Stimulated activated CD8-positive, alpha-beta memory T cell treated with anti-CD3 and anti-CD28 coated beads, Interleukin-15, amount 100 ng/mL, for 1 hour (primary cell): ENCODE data around the gene PCDHA4.
"Not testable (repeated sequence)": the region's sequence is repeated elsewhere in the genome, so short reads cannot be mapped to it uniquely, and the experiment has no call there.

ENCODE experiments used
- DNase-seq: peaks from one replicate; pipeline ENCODE4 v3.0.0-alpha.2; 2020; ENCODE audit warnings: low read depth

The PCDHA4 gene

DNA sequence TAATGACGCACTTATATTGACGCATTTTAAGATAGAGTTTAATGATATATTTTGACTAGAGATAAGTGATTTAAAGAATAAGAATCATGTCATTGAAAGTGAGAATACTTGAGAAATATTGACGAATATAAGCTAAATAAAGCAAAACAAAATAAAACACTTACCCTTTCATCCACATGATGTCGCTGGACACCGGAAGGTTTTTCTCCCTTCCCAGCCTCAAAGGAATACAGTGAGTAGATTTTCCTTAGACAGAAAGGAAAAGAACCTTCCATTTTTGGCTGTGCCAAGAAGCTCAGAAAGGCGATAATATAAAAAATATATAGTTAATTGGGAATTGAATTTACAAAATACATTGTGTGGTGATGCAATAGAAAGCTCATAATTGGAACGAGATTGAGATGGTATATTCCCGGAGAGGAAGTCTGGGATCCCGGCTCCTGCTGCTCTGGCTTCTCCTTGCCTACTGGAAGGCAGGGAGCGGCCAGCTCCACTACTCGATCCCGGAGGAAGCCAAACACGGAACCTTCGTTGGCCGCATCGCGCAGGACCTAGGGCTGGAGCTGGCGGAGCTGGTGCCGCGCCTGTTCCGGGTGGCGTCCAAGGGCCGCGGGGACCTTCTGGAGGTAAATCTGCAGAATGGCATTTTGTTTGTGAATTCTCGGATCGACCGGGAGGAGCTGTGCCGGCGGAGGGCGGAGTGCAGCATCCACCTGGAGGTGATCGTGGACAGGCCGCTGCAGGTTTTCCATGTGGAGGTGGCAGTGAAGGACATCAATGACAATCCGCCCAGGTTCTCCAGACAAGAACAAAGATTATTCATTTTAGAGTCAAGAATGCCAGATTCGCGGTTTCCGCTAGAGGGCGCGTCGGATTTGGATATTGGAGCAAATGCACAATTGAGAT, 14.8 kb downstream of the PCDHA4 start, which contains the start of gene PCDHA5:
PCDHA5 (plus strand) TSS at position 239 of the 906 bp plus-strand sequence.
- no peak for DNase-seq

DNA sequence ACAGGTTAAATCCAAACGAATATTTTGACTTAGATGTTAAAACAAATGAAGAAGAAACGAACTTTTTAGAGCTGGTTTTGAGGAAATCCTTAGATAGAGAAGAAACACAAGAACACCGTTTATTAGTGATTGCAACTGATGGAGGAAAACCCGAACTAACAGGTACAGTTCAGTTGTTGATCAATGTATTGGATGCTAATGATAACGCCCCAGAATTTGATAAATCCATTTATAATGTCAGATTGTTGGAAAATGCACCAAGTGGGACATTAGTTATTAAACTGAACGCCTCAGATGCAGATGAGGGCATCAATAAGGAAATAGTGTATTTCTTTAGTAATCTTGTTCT, 15.4 kb downstream of the PCDHA4 start:
- DNase-seq: no peak

DNA sequence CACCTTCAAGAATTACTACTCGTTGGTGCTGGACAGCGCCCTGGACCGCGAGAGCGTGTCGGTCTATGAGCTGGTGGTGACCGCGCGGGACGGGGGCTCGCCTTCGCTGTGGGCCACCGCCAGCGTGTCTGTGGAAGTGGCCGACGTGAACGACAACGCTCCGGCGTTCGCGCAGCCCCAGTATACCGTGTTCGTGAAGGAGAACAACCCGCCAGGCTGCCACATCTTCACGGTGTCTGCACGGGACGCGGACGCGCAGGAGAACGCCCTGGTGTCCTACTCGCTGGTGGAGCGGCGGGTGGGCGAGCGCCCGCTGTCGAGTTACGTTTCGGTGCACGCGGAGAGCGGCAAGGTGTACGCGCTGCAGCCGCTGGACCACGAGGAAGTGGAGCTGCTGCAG, 16.1 kb downstream of the PCDHA4 start:
- not testable (repeated sequence) for DNase-seq

DNA sequence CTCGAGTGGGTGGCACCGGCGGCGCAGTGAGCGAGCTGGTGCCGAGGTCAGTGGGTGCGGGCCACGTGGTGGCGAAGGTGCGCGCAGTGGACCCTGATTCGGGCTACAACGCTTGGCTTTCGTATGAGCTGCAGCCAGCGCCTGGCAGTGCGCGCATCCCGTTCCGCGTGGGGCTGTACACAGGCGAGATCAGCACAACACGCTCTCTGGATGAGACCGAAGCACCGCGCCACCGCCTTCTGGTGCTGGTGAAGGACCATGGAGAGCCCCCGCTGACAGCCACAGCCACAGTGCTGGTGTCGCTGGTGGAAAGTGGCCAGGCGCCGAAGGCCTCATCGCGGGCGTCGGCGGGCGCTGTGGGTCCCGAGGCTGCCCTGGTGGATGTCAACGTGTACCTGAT, 16.6 kb downstream of the PCDHA4 start:
- no peak for DNase-seq

DNA sequence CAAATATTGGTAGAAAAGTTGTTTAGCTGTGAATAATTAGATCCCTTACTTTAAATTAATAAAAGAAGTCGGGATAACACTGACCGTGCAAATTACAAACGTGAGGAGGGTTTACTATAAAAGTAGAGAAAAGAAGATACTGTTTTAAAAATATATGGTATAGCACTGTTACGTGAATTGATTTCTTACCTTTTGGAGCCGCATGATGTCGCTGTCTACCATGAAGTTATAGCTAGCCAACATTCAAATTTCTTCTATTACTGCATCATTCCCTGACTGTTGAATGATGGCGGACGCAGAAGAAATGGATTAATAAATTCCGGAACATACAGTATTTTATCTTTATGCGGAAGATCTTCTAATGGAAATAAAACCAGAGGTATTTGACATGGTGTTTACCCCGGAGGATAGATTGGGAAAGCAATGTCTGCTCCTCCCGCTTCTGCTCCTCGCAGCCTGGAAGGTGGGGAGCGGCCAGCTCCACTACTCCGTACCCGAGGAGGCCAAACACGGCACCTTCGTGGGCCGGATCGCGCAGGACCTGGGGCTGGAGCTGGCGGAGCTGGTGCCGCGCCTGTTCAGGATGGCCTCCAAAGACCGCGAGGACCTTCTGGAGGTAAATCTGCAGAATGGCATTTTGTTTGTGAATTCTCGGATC, 21.0 kb downstream of the PCDHA4 start, which contains the start of gene PCDHA6:
PCDHA6 (plus strand) TSS at position 257 of the 658 bp plus-strand sequence; CDS start at position 389, 132 bp downstream.
- no peak for DNase-seq

DNA sequence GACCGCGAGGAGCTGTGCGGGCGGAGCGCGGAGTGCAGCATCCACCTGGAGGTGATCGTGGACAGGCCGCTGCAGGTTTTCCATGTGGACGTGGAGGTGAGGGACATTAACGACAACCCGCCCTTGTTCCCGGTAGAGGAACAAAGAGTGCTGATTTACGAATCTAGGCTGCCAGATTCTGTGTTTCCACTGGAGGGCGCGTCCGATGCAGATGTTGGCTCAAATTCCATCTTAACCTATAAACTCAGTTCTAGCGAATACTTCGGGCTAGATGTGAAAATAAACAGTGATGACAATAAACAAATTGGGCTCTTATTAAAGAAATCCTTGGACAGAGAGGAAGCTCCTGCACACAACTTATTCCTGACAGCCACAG, 21.5 kb downstream of the PCDHA4 start:
- no peak for DNase-seq

DNA sequence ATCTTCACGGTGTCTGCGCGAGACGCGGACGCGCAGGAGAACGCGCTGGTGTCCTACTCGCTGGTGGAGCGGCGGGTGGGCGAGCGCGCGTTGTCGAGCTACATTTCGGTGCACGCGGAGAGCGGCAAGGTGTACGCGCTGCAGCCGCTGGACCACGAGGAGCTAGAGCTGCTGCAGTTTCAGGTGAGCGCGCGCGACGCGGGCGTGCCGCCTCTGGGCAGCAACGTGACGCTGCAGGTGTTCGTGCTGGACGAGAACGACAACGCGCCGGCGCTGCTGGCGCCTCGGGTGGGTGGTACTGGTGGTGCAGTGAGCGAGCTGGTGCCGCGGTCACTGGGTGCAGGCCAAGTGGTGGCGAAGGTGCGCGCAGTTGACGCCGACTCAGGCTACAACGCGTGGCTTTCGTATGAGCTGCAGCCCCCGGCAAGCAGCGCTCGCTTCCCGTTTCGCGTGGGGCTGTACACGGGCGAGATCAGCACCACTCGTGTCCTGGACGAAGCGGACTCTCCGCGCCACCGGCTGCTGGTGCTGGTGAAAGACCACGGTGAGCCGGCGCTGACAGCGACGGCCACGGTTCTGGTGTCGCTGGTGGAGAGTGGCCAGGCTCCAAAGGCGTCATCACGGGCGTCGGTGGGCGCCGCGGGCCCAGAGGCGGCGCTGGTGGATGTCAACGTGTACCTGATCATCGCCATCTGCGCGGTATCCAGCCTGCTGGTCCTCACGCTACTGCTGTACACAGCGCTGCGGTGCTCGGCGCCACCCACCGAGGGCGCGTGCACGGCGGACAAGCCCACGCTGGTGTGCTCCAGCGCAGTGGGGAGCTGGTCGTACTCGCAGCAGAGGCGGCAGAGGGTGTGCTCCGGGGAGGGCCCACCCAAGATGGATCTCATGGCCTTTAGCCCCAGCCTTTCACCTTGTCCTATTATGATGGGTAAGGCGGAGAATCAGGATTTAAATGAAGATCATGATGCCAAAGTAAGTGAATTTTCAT, 22.9 kb downstream of the PCDHA4 start:
- DNase-seq: not testable (repeated sequence)

DNA sequence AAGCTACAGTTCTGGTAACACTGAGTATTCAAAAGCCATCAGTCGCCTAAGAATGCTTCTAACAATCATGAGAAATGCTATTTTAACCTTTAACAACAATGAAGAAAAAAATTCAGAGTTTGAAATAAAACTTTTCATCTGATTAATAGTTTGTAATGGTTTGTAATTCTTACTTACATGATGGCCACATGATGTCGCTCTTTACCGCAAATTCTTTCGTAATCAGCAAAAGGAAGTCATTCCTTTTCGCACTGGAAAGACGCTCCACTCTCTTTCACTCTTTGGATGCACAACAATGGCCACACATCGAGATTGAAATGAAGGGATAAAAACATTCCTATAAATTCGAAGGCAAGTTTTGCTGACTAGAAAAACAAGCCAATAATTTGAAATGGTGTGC, 27.1 kb downstream of the PCDHA4 start, which contains the start of gene PCDHA7:
PCDHA7 (plus strand) TSS at position 277 of the 400 bp plus-strand sequence; CDS start at position 392, 115 bp downstream.
- no peak for DNase-seq

DNA sequence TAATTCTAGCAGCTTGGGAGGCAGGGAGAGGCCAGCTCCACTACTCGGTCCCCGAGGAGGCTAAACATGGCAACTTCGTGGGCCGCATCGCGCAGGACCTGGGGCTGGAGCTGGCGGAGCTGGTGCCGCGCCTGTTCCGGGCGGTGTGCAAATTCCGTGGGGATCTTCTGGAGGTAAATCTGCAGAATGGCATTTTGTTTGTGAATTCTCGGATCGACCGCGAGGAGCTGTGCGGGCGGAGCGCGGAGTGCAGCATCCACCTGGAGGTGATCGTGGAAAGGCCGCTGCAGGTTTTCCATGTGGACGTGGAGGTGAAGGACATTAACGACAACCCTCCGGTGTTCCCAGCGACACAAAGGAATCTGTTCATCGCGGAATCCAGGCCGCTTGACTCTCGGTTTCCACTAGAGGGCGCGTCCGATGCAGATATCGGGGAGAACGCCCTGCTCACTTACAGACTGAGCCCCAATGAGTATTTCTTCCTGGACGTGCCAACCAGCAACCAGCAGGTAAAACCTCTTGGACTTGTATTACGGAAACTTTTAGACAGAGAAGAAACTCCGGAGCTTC, 27.7 kb downstream of the PCDHA4 start:
- DNase-seq: not testable (repeated sequence)

- DNase-seq: no peak
Measured at GRCh38 chr5:140835622-140836510, 29.0 kb downstream of the PCDHA4 start.

DNA sequence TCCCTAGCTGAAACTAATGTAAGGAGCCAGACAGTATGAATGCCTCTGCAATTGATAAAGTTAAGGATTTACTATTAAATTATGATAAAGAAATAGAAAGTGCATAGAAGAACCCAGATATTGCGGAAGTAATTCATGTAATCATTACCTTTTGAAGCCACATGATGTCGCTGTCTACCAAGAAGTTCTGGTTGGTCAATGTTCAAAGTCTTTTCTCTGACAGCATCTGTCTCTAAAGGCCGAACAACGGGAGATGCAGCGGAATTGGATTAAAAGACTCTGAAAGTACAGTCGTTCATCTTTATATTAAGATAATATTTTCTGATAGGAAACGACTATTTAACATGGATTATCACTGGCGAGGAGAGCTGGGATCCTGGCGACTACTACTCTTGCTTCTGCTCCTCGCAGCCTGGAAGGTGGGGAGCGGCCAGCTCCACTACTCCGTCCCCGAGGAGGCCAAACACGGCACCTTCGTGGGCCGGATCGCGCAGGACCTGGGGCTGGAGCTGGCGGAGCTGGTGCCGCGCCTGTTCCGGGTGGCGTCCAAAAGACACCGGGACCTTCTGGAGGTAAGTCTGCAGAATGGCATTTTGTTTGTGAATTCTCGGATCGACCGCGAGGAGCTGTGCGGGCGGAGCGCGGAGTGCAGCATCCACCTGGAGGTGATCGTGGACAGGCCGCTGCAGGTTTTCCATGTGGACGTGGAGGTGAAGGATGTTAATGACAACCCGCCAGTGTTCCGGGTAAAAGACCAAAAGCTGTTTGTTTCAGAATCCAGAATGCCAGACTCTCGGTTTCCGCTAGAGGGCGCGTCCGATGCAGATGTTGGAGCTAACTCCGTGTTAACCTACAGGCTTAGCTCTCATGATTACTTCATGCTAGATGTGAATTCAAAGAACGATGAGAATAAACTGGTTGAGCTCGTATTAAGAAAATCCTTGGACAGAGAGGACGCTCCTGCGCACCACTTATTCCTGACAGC, 34.4 kb downstream of the PCDHA4 start, which contains the start of gene PCDHA8:
PCDHA8 (plus strand) TSS at position 210 of the 985 bp plus-strand sequence; CDS start at position 345, 135 bp downstream.
- DNase-seq: no peak

DNA sequence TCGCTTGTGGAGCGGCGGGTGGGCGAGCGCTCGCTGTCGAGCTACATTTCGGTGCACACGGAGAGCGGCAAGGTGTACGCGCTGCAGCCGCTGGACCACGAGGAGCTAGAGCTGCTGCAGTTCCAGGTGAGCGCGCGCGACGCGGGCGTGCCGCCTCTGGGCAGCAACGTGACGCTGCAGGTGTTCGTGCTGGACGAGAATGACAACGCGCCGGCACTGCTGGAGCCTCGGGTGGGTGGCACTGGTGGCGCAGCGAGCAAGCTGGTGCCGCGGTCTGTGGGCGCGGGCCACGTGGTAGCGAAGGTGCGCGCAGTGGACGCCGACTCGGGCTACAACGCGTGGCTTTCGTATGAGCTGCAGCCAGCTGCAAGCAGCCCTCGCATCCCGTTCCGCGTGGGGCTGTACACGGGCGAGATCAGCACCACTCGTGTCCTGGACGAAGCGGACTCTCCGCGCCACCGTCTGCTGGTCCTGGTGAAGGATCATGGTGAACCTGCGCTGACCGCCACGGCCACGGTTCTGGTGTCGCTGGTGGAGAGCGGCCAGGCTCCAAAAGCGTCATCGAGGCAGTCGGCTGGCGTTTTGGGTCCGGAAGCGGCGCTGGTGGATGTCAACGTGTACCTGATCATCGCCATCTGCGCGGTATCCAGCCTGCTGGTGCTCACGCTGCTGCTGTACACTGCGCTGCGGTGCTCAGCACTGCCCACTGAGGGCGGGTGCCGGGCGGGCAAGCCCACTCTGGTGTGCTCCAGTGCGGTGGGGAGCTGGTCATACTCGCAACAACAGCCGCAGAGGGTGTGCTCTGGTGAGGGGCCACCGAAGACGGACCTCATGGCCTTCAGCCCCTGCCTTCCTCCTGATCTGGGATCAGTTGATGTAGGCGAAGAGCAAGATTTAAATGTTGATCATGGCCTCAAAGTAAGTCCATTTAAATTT, 36.2 kb downstream of the PCDHA4 start:
- no peak for DNase-seq

GRCh38 chr5:140848139-140849102, 41.6 kb downstream of the PCDHA4 start, which contains the start of gene PCDHA9:
Gene PCDHA9, plus strand, starts transcription at chr5:140848382. Its CDS starts 114 bp downstream, at chr5:140848496.
- DNase-seq: not testable (repeated sequence)

GRCh38 chr5:140849831-140850634, 43.2 kb downstream of the PCDHA4 start:
- DNase-seq: not testable (repeated sequence)

DNA sequence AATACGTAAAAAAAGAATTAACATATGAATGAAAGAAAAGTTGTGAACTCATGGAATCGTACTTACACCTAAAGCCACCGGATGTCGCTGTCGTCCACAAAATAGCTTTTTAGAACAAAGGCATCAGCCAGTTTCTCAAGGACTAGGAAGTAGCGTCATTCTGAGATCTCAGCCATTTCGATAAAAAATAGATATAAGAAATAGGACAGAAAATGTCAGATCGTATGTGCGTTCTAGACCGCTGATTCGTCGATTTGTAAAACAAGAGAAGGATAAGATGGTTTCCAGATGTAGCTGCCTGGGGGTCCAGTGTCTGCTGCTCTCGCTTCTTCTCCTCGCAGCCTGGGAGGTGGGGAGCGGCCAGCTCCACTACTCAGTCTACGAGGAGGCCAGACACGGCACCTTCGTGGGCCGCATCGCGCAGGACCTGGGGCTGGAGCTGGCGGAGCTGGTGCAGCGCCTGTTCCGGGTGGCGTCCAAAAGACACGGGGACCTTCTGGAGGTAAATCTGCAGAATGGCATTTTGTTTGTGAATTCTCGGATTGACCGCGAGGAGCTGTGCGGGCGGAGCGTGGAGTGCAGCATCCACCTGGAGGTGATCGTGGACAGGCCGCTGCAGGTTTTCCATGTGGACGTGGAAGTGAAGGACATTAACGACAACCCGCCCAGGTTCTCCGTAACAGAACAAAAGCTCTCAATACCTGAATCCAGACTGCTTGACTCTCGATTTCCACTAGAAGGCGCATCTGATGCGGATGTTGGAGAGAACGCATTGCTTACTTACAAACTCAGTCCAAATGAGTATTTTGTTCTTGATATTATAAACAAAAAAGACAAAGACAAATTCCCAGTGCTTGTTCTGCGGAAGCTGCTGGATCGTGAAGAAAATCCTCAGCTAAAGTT, 49.2 kb downstream of the PCDHA4 start, which contains the start of gene PCDHA10:
PCDHA10 (plus strand) TSS at position 126 of the 903 bp plus-strand sequence; CDS start at position 278, 152 bp downstream.
- DNase-seq: no peak
